Measurements from ENCODE around the gene SH3BP2. TPM values are rescaled to one million over a fixed set of nuclear protein-coding genes. Genes with fewer than 3 reads are reported as not detected.

Gene SH3BP2
- total and polyA plus RNA-seq, 8 donors: 34.9 to 113 (median 52.4) TPM

DNA sequence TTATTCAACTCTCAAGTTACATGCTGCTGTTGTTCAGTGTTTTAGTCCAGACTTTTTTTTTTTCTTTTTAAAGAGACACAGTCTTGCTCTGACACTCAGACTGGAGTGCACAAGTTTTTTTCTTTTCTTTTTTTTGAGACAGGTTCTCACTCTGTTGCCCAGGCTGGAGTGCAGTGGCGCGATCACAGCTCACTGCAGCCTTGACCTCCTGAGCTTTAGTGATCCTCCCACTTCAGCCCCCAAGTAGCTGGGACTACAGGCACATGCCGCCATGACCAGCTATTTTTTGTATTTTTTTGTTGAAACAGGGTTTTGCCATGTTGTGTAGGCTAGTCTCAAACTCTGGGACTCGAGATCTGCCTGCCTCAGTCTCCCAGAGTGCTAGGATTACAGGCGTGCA is 62.7 kb downstream of the SH3BP2 start:
- H3K27ac ChIP-seq: peak overlapping the region in 1 of 2 donors; percentile 21
- no peak for ATAC-seq
- TF ChIP-seq CTCF (IDR thresholded peaks at IDR 0.05): no peak
- no peaks in the 10 kb centered on the region for H3K9me3 ChIP-seq
- peaks cover 0 to 17% of the 10 kb centered on the region in 2 donors for H3K36me3 ChIP-seq
- no peak for DNase-seq
- H3K4me1 ChIP-seq: peaks cover 30 to 98% of the 10 kb centered on the region in 2 donors
- no peak overlapping the region for H3K4me3 ChIP-seq
- intact Hi-C loops (cut with DNase I): no loop called here
- H3K27me3 ChIP-seq: no peaks in the 10 kb centered on the region

DNA sequence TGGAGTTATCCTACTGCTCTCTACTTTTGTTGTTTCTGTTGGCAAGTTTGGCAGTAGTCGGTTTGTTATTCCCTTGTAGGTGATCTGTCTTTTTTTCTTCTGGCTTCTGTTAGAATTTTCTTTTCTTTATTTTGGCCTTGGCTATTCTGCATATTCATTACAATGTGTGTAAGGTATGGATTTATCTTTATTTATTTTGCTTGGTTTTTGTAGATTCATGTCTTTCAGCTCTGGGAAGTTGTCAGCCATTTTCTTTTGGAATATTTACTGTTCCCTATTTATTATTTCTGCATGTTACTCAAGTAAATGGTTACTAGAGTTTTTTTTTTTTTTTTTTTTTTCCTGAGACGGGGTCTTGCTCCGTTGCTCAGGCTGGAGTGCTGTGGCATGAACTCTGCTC is 63.4 kb downstream of the SH3BP2 start:
- H3K27ac ChIP-seq: no peak overlapping the region
- ATAC-seq (no peak), DNase-seq (no peak)
- H3K4me1 ChIP-seq: peaks cover 36 to 98% of the 10 kb centered on the region in 2 donors
- intact Hi-C loops (cut with DNase I): no loop called here
- no peaks in the 10 kb centered on the region for H3K9me3 ChIP-seq
- no peak for TF ChIP-seq CTCF (IDR thresholded peaks at IDR 0.05)
- no peaks in the 10 kb centered on the region for H3K27me3 ChIP-seq
- H3K4me3 ChIP-seq: no peak overlapping the region
- H3K36me3 ChIP-seq: peaks cover 0 to 17% of the 10 kb centered on the region in 2 donors

GRCh38 chr4:2857349-2857927 is 64.6 kb downstream of the SH3BP2 start:
- Histone ChIP-seq H3K36me3 (peaks cover 0 to 17% of the 10 kb centered on the region in 2 donors), H3K27me3 (no peaks in the 10 kb centered on the region), H3K27ac (peak overlapping the region in 1 of 2 donors; percentile 21), H3K9me3 (no peaks in the 10 kb centered on the region), H3K4me1 (peaks cover 48 to 98% of the 10 kb centered on the region in 2 donors), H3K4me3 (no peak overlapping the region)
- no peak for TF ChIP-seq CTCF (IDR thresholded peaks at IDR 0.05)
- intact Hi-C loops (cut with DNase I): no loop called here
- no peak for ATAC-seq
- no peak for DNase-seq

DNA sequence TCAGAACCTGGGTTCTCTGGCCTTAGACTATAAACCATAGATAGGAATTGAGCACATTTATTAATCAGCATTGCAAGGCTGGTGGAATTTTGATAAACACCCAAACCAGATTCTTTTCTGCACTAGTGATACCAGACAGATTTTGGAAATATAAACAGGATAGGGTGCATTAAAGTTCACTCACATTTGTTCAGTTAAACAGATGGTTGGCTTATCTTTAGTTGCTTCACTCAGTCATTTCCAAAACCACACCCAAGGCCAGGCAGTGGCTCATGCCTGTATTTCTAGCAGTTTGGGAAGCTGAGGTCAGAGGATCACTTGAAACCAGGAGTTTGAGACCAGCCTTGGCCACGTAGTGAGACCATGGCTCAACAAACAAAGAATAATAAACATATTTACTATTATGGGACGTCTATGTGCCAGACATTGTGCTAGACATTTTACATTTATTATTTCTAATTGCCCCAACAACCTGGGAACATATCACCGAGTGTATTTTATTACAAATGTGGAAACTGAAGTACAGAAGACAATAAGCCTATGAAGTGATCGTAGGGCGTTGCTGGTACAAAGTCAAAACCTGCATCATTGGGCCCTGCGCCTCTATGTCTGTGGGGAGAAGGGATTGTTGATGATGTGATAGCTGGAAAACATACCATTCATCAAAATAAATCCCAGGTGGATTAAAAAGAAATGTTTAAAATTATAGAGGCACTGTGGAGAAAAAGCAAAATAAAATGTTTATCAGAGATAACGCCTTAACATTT is 65.7 kb downstream of the SH3BP2 start:
- peak overlapping the region; percentile 49 to 54 for H3K27ac ChIP-seq
- TF ChIP-seq CTCF (IDR thresholded peaks at IDR 0.05): no peak
- H3K36me3 ChIP-seq: peaks cover 0 to 11% of the 10 kb centered on the region in 2 donors
- no peaks in the 10 kb centered on the region for H3K27me3 ChIP-seq
- H3K4me1 ChIP-seq: peaks cover 46 to 98% of the 10 kb centered on the region in 2 donors
- intact Hi-C loops (cut with DNase I): no loop called here
- DNase-seq (no peak), ATAC-seq (peak; percentile 11)
- H3K4me3 ChIP-seq: no peak overlapping the region
- H3K9me3 ChIP-seq: no peaks in the 10 kb centered on the region

DNA sequence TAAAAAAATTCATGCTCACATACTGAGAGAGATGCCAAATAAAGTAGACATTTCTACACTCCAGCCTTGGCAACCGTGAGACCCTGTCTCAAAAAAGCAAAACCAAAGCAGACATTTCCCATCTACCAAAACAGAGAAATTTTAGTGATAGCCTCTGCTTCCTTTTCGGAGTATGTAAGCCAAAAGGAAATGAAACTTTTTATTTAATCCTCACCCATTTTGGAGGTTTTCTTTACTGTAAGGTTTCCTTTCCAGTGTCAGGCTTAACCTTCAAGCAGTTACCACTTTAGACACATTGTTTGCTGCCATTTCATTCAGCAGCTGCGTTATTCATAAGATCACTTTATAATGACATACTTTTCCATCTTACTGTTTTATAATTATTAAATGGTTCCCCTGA is 66.6 kb downstream of the SH3BP2 start:
- ATAC-seq (no peak), DNase-seq (no peak)
- H3K4me3 ChIP-seq: no peak overlapping the region
- peak overlapping the region; percentile 67 to 76 for H3K27ac ChIP-seq
- intact Hi-C loops (cut with DNase I): no loop called here
- no peaks in the 10 kb centered on the region for H3K9me3 ChIP-seq
- peaks cover 0 to 3% of the 10 kb centered on the region in 2 donors for H3K36me3 ChIP-seq
- no peak for TF ChIP-seq CTCF (IDR thresholded peaks at IDR 0.05)
- H3K4me1 ChIP-seq: peaks cover 46 to 98% of the 10 kb centered on the region in 2 donors
- H3K27me3 ChIP-seq: no peaks in the 10 kb centered on the region
